Epithelial cell of prostate (primary cell): Measurements from ENCODE around the gene BNIP1.
A peak's percentile ranks its signal among the peaks of the same experiment; 100 is the strongest.
"Not testable (repeated sequence)": the region's sequence is repeated elsewhere in the genome, so short reads cannot be mapped to it uniquely, and the experiment has no call there.

Experiments
- DNase-seq: peaks from one replicate; pipeline ENCODE4 v3.0.0-alpha.2; 2011; ENCODE audit warnings: low read depth, low spot score
- H3K27ac ChIP-seq: fragments of 450-650 bp; 2 replicates; pipeline ENCODE4 v1.5.1; 2017; ENCODE audit warnings: mild to moderate bottlenecking

Gene BNIP1, protein sequence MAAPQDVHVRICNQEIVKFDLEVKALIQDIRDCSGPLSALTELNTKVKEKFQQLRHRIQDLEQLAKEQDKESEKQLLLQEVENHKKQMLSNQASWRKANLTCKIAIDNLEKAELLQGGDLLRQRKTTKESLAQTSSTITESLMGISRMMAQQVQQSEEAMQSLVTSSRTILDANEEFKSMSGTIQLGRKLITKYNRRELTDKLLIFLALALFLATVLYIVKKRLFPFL

GRCh38 chr5:173144200-173145176, at the start of gene BNIP1:
TSS of gene BNIP1 (plus strand) at chr5:173144531. CDS start at chr5:173144546, 15 bp downstream.
- DNase-seq: peak; percentile 78
- peak within 1 kb of the TSS; percentile 83 for H3K27ac ChIP-seq

DNA sequence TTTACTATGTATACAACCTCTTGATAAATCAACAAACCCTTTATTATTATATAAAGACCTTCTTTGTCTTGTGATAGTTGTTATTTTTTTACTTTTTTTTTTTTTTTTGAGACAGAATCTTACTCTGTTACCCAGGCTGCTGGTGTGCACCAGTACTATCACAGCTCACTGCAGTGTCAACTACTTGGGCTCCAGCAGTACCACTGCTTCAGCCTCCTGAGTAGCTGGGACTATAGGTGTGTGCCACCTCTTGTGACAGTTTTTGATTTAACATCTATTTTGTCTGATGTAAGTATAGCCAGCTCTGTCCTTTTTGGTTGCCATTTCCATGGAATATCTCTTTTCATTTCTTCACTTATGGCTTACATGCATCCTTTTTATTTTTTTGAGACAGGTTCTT, 45.5 kb upstream of the BNIP1 start:
- DNase-seq: no peak
- H3K27ac ChIP-seq: no peak overlapping the region

- DNase-seq: no peak
- no peak overlapping the region for H3K27ac ChIP-seq
Measured at GRCh38 chr5:173099461-173099860, 44.9 kb upstream of the BNIP1 start.

- no peak overlapping the region for H3K27ac ChIP-seq
- no peak for DNase-seq
Measured at GRCh38 chr5:173101245-173101644, 43.1 kb upstream of the BNIP1 start.

DNA sequence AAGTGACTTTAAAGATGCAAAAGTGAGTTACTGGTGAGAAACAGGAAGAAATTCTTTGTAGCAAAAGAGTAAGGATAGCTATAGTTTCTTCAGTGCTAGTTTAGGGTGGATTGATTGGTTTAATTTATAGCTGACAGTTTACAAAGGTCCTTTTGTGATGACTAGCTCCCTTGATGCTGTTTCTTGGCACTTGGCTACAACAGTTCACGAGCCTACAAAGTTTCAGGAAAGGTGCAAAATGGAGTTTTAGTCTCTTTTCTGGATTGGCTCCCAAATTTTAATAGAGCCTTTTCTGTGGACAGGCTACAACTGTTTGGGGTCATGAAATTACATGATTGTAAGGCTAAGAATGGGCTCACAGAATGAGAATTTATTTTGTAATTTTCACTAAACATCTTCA, 40.9 kb upstream of the BNIP1 start:
- DNase-seq: no peak
- no peak overlapping the region for H3K27ac ChIP-seq

- no peak for DNase-seq
- no peak overlapping the region for H3K27ac ChIP-seq
Measured at GRCh38 chr5:173108914-173109313, 35.4 kb upstream of the BNIP1 start.

- DNase-seq: no peak
Measured at GRCh38 chr5:173114536-173114935, 29.8 kb upstream of the BNIP1 start.

DNA sequence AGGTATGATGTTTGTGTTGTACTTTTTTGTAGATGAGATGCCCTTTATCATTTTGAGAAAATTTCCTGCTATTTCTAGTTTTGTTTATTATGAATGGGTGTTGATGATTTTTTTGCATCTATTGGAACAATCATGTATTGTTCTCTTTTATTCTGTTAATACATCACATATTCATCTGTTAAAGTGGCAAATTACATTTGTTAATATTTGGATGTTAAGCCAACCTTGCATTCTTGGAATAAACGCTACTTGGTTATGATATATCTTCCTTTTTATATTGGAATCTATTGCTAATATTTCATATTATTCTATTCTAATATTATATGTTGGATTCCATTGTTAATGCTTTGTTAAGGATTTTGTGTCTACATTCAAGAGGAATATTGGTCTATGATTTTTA, 24.6 kb upstream of the BNIP1 start:
- DNase-seq: no peak
- H3K27ac ChIP-seq: no peak overlapping the region

More at GRCh38 chr5:173114536-173114935, 29.8 kb upstream of the BNIP1 start:
- H3K27ac ChIP-seq: no peak overlapping the region

DNA sequence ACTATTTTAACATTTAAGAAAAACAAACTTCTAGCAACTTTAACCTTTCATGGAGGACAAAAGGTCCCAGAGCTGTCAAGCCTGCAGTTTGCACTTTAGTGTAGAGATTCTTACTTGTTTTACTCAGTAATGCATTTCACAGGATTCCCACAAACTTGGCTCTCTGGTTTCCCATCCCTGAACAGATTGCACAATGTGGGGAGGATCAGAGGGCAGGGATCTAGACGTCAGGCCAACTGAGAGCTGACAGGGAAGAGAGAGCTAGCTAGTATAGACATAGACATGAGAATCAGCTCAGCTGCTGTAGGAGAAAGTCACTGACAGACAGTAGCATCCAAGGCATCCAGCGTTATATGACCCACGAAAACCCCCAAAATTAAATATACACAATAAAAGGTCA, 20.9 kb upstream of the BNIP1 start:
- DNase-seq: no peak
- no peak overlapping the region for H3K27ac ChIP-seq

- not testable (repeated sequence) for DNase-seq
Measured at GRCh38 chr5:173132166-173132565, 12.2 kb upstream of the BNIP1 start.

GRCh38 chr5:173138707-173139106, 5.6 kb upstream of the BNIP1 start:
- no peak for DNase-seq
- H3K27ac ChIP-seq: no peak overlapping the region

More at GRCh38 chr5:173132166-173132565, 12.2 kb upstream of the BNIP1 start:
- not testable (repeated sequence) for H3K27ac ChIP-seq

DNA sequence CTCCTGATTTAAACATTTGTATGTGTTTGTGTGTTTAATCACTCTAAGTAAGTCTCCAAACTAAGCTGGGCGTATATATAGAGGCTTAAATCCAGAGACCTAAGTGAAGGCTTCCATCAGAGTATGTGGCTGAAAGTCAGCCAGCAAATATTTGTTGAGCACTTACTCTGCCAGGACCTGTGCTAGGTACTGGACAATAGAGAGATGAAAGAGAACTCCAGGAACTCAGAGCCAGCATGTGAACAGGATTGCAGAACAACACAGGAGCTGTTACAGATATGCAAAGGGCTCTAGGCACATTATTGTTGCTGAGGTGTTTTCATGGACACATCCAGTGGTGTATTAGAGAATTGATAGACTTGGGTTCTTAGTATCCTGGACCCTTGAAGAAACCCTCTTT, 4.7 kb upstream of the BNIP1 start:
- no peak for DNase-seq
- no peak overlapping the region for H3K27ac ChIP-seq

GRCh38 chr5:173140769-173141168, 3.6 kb upstream of the BNIP1 start:
- DNase-seq: no peak
- H3K27ac ChIP-seq: no peak overlapping the region

GRCh38 chr5:173143567-173143966, 764 bp upstream of the BNIP1 start:
- no peak for DNase-seq
- H3K27ac ChIP-seq: no peak overlapping the region

DNA sequence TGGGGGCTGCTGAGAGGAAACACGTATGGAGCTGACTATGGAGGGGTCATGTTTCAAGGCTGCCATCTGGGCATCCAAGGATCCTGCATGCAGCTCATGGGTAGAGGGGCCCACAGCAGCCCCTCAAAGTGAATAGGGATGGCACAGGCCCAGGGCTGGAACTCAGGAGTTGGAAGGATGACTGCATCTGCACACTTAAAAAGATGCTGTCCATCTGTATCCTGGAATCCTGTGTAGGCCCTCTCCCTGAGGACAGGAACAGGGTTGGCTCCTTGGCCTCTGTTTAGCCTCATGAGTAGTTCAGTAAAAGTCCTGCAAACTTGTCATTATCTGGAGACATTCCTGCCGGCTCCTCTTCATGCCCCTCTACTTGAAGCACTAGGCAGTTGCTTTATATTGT, 4.0 kb downstream of the BNIP1 start:
- H3K27ac ChIP-seq: no peak overlapping the region
- DNase-seq: no peak

DNA sequence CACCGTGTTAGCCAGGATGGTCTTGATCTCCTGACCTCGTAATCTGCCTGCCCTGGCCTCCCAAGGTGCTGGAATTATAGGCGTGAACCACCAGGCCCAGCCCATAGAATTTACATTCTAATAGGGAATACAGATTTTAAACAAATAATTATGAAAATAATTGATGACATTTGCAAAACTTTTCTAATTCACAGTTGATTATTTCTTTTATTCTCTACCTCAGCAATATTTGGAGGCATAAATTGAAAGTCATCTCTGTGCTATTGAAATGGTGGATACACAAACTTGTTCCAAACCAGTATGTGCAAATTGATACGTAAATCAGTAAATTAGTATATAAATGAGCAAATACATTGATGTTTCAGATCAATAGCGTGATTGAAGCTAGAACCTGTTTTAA, 8.2 kb downstream of the BNIP1 start:
- no peak for DNase-seq
- H3K27ac ChIP-seq: no peak overlapping the region

- DNase-seq: no peak
- peak overlapping the region; percentile 66 for H3K27ac ChIP-seq
Measured at GRCh38 chr5:173153842-173154241, 9.5 kb downstream of the BNIP1 start.

DNA sequence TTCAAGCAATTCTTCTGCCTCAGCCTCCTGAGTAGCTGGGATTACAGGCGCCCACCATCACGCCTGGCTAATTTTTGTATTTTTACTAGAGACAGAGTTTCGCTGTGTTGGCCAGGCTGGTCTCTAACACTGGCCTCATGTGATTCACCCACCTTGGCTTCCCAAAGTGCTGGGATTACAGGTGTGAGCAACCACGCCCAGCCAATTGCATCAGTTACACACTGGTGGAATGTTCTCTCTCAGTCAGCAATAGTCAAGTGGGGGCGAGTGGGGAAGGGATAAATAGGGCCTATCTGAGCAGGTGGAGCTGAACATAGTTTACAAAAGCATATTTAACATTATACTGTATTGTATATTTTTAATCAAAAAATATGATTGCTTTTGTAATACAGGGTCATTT, 10.3 kb downstream of the BNIP1 start:
- peak overlapping the region; percentile 66 for H3K27ac ChIP-seq
- peak; percentile 1 for DNase-seq

- no peak overlapping the region for H3K27ac ChIP-seq
- DNase-seq: no peak
Measured at GRCh38 chr5:173155912-173156311, 11.6 kb downstream of the BNIP1 start.

DNA sequence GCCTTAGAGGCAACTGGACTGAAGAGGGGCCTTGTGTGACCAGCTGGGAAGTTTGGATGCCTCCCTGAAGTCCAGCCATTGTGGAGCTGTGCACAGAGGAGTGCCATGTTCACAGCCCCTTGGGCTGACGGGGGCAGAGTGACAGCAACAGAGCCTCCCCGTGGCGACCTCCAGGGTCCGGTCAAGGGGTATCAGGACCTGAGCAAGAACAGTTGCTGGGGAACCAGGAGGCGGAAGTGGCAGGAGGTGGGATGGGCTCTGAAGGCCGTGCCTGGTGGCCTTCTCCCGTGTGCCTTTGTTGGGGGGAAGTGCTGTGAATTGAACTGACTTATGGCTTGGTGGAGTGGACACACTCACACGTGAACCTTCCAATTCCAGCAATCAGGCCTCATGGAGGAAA, 14.0 kb downstream of the BNIP1 start:
- H3K27ac ChIP-seq: no peak overlapping the region
- DNase-seq: no peak

GRCh38 chr5:173159256-173159655, 14.9 kb downstream of the BNIP1 start:
- no peak overlapping the region for H3K27ac ChIP-seq
- DNase-seq: no peak
